ENCODE data around the gene PERCC1.
"Not testable (repeated sequence)": the region's sequence is repeated elsewhere in the genome, so short reads cannot be mapped to it uniquely, and the experiment has no call there.

The PERCC1 gene

DNA sequence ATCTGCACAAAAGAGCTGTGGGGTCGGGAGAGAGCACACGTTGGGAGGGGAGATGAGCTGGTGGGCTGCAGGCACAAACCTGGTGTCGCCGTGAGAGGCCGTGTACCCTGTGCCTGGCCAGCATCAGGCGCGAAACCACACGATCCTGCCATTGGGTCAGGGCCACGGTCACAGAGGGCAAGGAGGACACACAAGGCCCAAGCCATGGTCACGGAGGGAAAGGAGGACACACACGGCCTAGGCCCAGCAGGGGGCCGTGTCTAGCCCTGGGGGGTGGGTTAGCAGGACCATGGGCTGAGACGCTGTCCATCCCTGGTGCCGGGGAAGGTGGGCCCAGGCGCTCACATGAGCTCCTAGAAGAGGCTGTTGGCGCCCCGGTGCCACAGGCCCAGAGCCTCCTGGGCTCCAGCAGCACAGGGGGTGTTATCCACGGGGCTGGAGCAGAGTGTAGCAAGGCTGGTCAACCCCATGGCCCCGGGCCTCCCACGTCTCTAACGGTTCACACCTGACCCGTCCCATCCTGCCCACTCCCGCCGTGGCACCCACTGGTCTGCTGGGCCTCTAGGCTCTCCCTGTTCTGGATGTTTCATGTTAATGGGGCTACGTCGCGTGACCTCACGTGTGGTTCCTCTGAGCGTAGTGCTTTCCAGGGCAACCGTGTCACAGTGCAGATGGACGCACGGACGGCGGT is 21.0 kb downstream of the PERCC1 start:
- no peak for DNase-seq

DNA sequence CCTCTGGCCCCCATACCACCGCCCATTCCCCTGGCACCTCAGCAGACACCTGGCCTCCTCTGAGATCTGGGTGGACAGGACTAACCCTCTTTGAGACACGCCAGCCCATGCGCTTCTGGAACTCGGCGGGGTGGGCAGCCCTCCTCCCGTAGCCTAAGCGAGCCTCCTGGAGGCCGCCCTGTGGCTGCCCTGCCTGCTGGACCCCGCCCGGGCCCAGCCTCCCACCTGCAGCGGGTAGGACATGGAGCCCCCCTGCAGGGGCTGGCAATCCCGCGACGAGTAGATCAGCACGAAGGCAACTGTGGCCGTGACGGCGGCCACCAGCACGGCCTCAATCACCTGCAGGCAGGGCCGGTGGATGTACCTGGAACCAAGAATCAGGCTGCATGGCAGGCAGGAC is 21.7 kb downstream of the PERCC1 start:
- no peak for DNase-seq

DNA sequence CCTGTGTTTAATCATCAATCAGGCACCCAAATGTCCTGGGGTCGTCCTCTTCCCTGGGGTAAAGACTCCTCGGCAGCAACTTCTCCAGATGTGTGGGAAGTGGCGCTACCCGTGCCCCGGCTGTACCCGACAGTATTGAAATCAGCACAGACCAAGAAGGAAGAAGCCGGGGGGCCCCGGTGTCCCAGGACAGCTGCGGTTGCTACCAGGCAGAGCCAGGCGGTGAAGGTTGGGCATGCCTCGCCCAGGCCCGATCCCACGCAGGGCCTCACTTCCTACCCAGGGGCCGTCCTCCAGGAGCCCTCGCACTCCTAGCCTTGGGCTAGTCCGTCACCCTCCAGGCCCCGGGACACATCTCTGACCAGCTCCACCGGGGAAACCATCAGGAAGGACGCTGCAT is 22.4 kb downstream of the PERCC1 start:
- DNase-seq, result no peak

DNA sequence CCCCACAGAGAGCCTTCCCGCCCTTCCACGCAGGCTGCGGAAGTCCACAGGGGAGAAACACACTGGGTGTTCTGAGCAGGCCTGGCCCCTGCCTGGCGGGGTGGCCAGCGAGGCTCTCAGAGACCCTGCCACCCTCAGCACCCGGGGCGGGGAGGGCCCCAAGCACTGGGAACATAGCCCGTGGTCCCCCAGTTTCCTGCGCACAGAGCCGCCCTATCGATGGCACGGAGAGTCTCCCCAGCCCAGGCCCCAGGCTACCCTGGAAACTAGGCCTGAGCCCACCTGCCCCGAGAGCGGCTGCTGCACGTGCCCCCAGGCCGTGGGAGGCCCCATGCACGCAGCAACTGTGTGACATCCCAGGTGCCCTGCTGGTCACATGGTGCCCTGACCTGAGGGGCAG is 23.7 kb downstream of the PERCC1 start:
- no peak for DNase-seq

DNA sequence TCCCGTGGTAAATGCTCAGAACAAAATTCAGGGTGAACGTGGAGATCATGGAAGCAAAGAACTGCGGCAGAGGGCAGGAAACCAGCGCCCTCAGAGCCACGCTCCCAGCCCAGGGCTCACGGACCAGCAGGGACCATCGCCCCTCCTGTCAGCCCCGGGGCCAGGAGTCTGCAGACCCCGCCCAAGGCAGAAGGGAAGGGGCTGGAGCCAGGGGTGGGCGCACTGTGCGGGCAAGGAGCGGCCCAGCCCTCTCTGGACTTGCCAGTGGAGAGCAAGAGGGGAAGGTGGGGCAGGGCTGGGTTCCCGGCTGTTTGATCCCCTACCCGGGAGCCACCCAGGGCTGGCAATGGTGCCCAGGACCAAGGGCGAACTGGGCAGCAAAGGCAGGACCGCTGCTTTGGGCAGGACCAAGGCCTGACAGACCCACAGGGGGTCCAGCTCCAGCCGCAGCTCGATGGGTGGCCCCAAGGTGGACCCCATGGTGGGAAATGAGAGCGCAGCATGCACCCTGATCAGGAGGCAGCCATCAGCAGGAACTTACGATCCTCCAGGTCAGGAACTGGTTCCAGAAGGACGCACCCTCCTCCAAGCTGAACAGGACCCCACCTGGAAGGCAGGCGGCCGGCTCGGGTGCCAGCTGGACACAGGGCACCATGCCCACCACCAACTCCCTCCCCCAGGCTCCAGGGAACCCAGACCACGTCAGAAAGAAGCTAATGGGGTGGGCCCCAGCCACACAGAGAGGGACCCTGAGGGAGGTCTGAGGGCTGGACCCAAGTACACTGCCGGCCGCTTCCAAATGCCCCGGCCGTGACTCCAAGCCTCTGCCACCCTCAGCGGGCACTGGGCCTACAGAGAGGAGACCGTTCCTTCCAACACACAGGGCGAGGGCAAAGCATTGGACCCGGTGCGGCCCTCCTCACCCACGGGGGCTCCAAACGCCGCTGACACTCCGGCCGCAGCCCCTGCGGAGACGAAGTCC is 24.6 kb downstream of the PERCC1 start:
- DNase-seq, result no peak

DNA sequence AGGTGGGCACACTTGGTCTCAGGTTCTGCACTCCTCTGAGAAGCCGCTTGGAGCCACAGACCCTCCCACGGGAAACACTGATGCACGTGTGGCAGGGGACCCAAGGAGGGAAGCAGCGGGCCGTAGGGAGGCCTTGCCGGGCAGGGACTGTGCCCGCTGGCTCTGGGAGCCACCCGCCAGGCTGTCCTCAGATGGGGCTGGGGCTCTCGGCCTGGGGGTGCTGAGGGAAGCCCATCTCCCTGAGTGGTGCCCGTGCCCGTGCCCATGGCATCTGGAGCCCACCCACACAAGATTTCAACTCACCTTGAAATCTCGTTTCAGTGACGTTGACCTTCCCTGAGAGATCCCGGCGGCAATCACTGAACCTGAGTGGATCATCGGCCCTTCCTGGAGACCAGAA is 26.1 kb downstream of the PERCC1 start:
- DNase-seq, result no peak

DNA sequence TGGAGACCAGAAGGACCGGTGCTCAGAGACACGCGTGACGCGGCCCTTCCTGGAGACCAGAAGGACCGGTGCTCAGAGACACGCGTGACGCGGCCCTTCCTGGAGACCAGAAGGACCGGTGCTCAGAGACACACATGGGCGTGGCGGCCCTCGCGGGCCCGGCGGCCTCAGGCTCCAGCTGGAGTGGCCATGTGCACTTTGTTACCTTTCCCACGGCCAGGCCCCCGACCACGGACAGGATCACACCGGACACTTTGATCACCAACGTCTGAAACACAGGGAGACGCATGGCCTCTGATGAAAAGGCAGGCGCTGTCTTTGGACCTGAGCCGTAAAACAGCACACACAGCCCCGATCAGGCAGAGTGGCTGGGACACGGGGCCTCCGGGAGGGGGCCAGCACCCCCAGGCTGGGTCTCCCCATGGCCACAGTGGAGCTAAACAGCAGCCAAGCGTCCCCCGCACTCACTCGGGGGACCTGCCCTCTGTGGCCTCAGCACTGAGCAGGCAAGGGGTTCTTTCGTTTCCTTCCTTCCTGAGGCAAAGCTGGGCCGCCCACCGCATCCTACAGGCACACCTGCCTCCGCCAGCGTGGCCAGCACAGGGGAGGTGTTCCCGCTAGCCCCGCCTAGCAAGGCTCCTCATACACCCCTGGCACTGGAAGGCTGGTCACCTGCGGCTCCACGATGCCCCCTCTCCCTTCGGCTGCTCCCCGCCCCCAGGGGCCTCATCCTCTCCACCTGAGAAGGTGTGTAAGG is 26.8 kb downstream of the PERCC1 start:
- DNase-seq, result no peak

DNA sequence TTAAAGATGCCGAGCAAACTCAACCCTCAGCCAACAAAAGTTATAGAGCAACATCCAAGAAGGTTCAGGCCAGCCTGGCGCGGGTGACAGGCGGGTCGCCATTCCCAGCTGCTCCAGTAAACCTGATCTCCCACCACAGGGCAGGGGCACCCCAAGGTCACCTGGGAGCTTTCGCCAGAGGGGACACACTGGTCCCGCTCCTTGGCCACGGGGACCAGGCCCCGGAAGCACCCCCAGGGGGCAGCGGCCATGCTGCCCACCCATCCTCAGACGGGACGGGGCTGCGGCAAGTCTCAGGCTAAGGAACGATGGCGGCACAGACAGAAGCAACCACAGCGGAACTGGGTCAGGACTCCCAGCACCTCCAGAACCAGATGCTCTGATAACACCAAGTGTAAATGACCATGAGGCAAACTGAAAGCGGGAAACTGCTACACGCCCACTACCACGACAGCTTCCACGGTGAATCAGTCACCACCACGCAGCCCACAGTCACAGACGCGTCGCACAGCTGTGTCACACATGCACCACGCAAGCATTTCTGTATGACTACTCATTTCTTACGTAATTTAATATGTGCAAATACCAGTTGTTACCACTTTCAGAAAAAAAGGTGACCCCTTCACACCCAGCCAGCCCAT is 27.6 kb downstream of the PERCC1 start:
- no peak for DNase-seq

DNA sequence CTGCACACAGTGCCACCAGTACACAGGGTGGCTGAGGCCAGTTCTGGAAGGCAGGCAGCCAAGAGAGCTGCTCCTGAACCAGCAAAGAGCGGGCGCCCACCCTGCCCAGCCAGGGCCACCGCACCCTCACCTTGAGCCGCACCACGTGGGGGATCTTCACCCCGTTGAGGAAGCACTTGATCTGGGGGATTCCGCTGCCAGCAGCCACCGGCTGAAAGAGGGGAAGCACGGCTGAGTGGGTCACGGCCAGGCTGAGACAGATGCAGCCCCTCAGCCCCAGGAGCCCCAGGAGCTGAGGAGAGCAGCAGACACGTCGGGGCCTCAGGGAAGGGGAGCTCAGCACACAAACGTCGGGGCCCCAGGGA is 28.1 kb downstream of the PERCC1 start:
- DNase-seq, result no peak

DNA sequence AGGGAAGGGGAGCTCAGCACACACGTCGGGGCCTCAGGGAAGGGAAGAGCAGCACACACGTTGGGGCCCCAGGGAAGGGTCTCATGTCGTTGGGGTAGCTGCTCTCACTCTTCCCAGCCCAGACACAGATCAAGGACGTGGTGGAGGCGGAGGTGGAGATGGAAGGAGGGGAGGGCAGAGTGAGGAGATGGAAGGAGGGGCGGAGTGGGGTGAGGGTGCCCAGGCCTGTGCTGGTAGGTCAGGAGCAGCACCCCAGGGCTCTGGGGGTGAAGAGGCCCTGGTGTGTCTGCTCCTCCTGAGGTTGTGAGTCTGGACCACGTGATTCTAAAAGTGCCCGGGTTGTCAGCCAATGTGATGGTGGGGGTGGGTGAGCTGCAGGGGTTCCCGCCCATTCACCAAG is 29.1 kb downstream of the PERCC1 start:
- no peak for DNase-seq

DNA sequence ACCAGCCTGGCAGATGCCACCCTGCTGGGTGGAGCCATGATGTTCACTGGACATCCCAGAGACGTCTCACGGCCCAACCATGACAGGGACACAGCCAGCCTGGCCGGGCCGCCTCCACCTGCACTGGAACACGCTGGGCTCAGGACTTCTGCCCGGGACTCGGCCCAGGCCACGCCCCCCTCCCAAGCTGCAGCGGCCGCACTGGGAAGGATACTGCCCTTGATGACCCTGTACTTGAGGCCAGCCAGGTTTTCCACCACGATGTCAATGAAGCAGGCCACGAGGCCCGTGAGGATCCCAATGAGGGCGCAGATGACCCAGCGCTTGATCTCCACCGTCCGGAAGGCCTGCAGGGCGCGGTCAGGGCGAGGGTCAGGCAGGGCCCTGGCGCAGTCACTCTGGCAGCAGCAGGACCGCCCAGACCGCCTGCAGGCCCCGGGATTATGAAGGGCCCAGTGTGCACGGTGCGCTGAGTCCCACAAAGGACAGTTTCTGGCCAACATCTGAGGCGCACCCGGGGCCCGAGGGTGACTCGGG is 29.8 kb downstream of the PERCC1 start:
- no peak for DNase-seq

DNA sequence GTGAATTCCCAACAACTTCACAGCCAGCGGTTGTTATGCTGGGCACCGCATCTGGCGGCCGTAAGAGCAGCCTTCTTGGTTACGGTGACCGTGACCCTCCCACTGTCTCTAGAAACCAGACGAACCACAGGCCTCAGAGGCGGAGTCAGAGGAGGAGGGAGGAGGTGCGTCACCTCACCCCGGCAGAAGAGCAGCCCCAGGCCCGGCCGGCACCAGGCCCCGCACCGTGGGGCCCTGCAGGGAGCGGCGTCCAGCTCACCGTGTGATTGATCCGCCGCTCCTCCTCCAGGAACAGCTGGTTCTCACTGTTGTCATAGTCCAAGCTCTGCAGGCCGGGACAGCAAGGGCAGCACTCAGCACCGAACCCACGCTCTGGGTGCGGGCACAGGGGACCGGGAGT is 30.3 kb downstream of the PERCC1 start:
- DNase-seq, result no peak

DNA sequence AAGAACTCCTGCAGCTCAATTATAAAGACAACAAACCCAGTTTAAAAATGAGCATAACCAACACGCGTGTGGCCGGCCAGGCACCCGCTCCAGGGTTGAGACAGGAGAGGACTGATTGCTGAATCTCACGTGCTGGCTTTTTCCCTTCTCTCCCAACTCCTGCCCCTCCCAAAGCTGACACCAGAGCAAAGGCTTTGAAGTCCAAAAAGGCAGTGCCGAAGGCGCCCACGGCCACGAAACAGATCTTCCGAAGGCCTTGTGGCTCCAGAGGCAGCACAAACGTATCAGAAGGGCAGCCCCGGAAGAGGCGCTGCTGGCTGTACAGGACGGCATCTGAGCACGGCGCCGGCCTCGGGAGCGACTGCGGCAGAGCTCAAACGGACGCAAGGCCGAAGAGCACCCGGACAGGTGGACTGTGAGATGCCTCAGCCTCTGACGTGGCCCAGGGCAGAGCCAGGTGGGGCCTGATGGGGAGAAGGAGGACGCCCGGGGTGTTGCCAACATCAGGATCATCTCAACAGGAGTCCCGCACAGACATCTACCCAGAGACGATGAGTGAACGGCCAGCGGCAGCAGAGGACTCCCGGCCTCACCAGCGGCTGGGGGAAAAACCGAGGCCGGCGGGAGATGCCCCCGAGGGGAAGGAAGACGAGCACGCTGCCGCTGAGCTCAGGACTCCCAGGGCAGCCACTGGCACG is 33.5 kb downstream of the PERCC1 start:
- DNase-seq, result no peak

DNA sequence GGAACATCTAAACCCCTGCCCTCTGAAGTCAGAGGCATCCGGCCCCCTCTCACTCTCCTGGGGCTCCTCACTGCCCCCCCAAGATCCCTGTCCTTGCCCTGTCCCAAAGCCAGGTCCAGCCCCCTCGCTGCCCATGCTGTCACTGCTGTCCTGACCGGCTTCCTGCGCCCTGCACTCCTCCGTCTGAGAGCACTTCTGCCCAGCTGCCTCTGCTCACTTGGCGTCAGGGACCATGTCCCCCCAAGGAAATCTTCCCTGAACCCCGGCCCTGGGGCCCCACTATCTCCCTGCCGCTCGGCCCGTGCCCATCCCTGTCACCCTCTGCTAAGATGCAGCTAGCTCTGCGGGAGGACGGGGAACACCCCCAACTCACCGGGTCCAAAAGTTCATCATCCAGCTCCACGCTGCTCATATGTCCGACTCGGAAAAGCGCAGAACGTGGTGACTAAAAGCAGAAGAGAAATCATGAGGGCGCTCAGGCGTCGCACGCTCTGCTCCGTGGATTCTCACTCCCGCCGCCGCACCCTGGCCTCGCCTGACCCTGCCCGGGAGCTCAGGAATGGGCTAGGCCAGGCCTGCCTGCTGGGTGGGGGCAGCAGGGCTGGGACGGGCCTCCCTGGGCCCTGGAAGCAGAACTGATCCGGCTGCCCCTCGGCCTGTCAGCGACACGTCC is 34.2 kb downstream of the PERCC1 start:
- DNase-seq, result no peak

DNA sequence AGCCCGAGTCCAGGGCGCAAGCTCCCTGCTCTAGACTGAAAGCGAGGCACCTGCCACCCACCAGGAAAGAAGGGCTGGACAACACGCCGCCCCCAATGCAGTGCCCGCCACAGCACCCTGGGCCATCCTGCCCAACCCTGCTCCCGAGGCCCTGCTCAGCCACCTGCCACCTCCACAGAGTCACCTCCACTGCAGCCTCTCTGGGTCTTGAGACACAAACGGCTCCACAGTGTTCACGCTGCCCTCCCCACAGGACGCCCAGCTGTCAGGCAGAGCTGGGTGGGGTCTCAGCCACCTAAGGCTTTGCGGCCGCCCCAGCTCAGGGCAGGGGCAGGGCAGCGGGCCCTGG is 34.7 kb downstream of the PERCC1 start:
- DNase-seq, result no peak

DNA sequence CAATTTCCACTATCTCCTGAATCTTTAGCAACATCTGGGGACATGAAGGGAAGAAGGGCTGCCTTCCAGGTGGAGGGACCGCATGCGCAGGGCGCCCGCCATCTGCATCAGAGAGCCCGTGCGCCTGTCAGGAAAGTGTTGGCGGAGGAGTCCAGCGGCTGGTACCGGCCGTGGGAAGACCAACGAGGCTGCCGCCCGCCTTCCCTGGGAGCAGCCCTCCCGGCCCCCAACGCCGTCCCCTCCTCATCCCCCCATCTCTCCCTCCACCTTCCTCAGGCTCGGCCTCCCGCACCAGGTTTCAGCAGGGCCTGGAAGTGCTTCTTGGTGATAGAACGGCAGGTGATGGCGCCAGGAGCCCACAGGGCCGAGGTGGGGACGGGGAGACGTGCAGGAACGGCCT is 35.2 kb downstream of the PERCC1 start:
- DNase-seq, result no peak

DNA sequence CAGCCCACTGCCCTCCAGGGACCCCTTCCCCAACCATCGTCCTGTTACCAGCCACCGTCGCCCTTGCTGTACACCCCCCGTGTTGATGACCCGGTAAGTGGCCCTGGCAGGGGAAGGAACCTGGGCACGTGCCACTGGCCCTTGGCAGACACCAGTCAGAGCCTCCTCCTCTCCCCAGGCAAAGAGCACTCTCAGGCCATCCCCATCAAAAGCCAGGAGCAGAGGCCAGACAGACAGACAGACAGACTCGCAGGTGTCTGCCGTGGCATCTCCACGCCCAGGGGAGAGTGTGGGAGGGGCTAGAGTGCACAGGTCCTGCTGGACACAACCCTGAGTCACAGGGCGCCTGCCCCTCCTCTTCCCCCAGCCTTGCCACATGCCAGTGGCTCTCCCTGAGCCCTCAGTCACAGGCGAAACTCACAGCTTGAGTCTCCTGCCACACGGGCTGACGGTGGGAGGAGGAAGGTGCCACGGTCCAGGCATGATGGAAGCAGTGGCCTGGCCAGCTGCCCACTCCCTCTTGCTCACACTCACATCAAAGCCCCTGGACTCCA is 36.2 kb downstream of the PERCC1 start:
- DNase-seq, result no peak

DNA sequence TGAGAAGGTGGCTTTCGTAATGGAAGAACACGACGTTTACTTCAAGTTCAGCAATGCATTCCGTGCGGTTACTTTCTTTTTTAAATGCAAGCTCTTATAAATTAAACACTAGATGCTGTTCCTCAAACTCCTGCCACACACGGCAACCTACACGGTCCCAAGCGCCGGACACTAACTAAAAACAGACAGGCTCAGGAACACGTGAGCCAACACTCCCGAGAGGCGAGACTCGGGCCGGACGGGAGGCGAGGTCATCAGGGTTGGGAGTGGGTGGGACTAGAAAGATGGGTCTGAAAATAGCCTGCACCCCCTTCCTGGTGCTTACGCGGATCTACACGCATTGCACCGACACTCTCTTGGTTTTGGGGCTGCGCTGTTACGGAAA is 37.5 kb downstream of the PERCC1 start:
- DNase-seq, result no peak

DNA sequence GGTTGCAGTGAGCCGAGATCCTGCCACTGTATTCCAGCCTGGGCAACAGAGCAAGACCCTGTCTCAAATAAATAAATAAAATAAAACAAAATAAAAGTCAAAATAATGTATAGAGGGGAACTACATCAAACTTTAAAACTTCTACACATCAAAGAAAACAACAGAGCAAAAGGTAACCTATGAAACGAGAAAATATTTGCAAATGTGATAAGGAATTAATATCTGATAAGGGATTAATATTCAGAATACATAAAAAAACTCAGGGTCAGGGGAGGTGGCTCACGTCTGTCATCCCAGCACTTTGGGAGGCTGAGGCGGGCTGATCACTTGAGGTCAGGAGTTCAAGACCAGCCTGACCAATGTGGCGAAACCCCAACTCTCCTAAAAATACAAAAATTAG is 38.3 kb downstream of the PERCC1 start:
- DNase-seq, result not testable (repeated sequence)

DNA sequence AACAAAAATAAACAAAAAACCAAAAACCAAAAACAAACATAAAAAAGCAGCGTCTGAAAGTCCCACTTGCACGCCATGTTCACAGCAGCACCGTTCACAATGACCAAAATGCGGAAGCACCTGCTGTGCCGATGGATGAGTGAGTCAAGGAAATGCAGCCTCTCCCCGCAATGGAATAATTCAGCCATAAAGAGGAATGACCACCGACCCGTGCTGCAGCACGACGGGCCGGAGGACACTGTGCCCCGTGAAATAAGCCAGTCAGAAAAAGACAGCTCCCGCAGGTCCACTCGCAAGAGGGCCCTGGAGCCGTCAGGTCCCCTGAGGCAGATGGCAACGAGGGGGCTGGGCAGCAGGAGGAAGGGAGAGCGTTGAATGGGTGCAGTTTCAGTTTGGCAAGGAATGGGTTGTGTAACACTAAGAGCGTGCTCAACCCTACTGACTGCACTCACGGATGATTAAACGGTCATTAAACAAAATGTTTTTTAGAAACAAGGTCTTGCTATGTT is 38.9 kb downstream of the PERCC1 start:
- no peak for DNase-seq

Measured in NCI-H2081 treated with DMSO at 0.1 percent for 48 hours (cell line).